ENCODE results near the gene PAX3. TPM values are rescaled to one million over a fixed set of nuclear protein-coding genes. Genes with fewer than 3 reads are reported as not detected.

The PAX3 gene
- total and polyA plus RNA-seq, 2 of the 13 experiments (the other 11 are each of a cell fraction or from before 2014, with no cell fraction given), result 0.07 TPM; not detected in 1

GRCh38 chr2:222311319-222311977 is 12.7 kb upstream of the PAX3 start:
- no TSS peak for BruUV-seq (replicated peaks)
- no peak overlapping the region for H3K9ac ChIP-seq (ENCODE audit: insufficient read depth, low read depth, low read length)
- H3K27me3 ChIP-seq (ENCODE audit: control insufficient read depth in 1 of 2, insufficient read depth in 2 of 2, low read length in 2 of 2), result peaks cover 9 to 80% of the 10 kb centered on the region in 2 experiments; a peak in 4 of 5 replicates
- POLR2A ChIA-PET, result no interaction called here
- no peak overlapping the region for H3K27ac ChIP-seq (ENCODE audit: extremely low read length, insufficient read depth, low read length)
- no peaks in the 10 kb centered on the region for H4K20me1 ChIP-seq (ENCODE audit: insufficient read depth, low read length)
- ATAC-seq (no peak), FAIRE-seq (no peak), DNase-seq (ENCODE audit: low spot score) (no peak)
- in situ Hi-C loops (cut with HindIII; ENCODE audit: extremely low pct_ligation_motif_present, low pct_unique_long_range_greater_than_20kb) (loop anchor here (5.0 kb wide), 1 partner anchor 251 kb away; no protein-coding TSS in a partner anchor), intact Hi-C loops (cut with micrococcal nuclease; ENCODE audit: unreplicated experiment) (loop anchor here (10.0 kb wide), 1 partner anchor 123 kb away; no protein-coding TSS in a partner anchor)
- 0 out of 2 replicates have a peak, but pooled peaks cover 1% of the 10 kb centered on the region for H3K4me1 ChIP-seq (ENCODE audit: insufficient read depth, low read length)
- no peak overlapping the region for H3K4me3 ChIP-seq (replicated peaks in 1 of 3; ENCODE audit: insufficient read depth in 1 of 3, low read depth in 2 of 3, low read length in 3 of 3)
- H3K79me2 ChIP-seq (ENCODE audit: insufficient read depth, low read length), result no peaks in the 10 kb centered on the region
- CTCF ChIA-PET (ENCODE audit: low intra/inter-chr PET ratio, low total read pairs), result no interaction called here
- no peak overlapping the region for H3K4me2 ChIP-seq (ENCODE audit: low read depth, low read length)
- WGBS (ENCODE audit: low lambda C conversion rate), result 35% methylated on average over 40 of the region's 42 CpGs
- no peaks in the 10 kb centered on the region for H3K36me3 ChIP-seq (replicated peaks in 1 of 2; ENCODE audit: control insufficient read depth in 1 of 2, insufficient read depth in 2 of 2, low read length in 2 of 2)
- H3K9me3 ChIP-seq (ENCODE audit: low read length), result no peaks in the 10 kb centered on the region
- H2AFZ ChIP-seq (ENCODE audit: low read length), result no peak overlapping the region
- TF ChIP-seq LCORL (IDR thresholded peaks at IDR 0.05) (no peak), LCORL (CRISPR knock-in tag; IDR thresholded peaks at IDR 0.05) (no peak), IKZF4 (CRISPR knock-in tag; IDR thresholded peaks at IDR 0.05; ENCODE audit: borderline replicate concordance, low read depth, not compliant biosample characterization) (no peak), REPIN1 (CRISPR knock-in tag; IDR thresholded peaks at IDR 0.05; ENCODE audit: borderline replicate concordance, low read depth) (no peak), ZBTB3 (CRISPR knock-in tag; IDR thresholded peaks at IDR 0.05; ENCODE audit: borderline replicate concordance, low read depth) (no peak), ZNF710 (CRISPR knock-in tag; IDR thresholded peaks at IDR 0.05; ENCODE audit: borderline replicate concordance) (no peak), ELK4 (CRISPR knock-in tag; IDR thresholded peaks at IDR 0.05; ENCODE audit: borderline replicate concordance) (no peak), FOXK2 (IDR thresholded peaks at IDR 0.05) (no peak), HNF4G (IDR thresholded peaks at IDR 0.05; ENCODE audit: borderline replicate concordance, low read depth, low read length) (no peak), HNF4G (CRISPR knock-in tag; IDR thresholded peaks at IDR 0.05; ENCODE audit: borderline replicate concordance, low read depth) (no peak), ZNF260 (CRISPR knock-in tag; IDR thresholded peaks at IDR 0.05; ENCODE audit: borderline replicate concordance, low read depth) (no peak), TAF1 (CRISPR knock-in tag; IDR thresholded peaks at IDR 0.05) (no peak), ZNF850 (CRISPR knock-in tag; conservative IDR thresholded peaks at IDR 0.05) (no peak), STAT6 (CRISPR knock-in tag; IDR thresholded peaks at IDR 0.05; ENCODE audit: borderline replicate concordance) (no peak), ZNF230 (CRISPR knock-in tag; IDR thresholded peaks at IDR 0.05) (no peak), TP53 (CRISPR knock-in tag; conservative IDR thresholded peaks at IDR 0.05) (no peak), ZNF224 (CRISPR knock-in tag; IDR thresholded peaks at IDR 0.05) (no peak), ZNF12 (CRISPR knock-in tag; IDR thresholded peaks at IDR 0.05) (no peak), ZNF543 (CRISPR knock-in tag; IDR thresholded peaks at IDR 0.05) (no peak)
